Measurements from ENCODE around the gene CXXC5. TPM values are rescaled to one million over a fixed set of nuclear protein-coding genes. Genes with fewer than 3 reads are reported as not detected.
A peak's percentile ranks its signal among the peaks of the same experiment; 100 is the strongest.

Gene CXXC5
- total RNA-seq, 1 experiment from 2014 or later, result 92.3 TPM

DNA sequence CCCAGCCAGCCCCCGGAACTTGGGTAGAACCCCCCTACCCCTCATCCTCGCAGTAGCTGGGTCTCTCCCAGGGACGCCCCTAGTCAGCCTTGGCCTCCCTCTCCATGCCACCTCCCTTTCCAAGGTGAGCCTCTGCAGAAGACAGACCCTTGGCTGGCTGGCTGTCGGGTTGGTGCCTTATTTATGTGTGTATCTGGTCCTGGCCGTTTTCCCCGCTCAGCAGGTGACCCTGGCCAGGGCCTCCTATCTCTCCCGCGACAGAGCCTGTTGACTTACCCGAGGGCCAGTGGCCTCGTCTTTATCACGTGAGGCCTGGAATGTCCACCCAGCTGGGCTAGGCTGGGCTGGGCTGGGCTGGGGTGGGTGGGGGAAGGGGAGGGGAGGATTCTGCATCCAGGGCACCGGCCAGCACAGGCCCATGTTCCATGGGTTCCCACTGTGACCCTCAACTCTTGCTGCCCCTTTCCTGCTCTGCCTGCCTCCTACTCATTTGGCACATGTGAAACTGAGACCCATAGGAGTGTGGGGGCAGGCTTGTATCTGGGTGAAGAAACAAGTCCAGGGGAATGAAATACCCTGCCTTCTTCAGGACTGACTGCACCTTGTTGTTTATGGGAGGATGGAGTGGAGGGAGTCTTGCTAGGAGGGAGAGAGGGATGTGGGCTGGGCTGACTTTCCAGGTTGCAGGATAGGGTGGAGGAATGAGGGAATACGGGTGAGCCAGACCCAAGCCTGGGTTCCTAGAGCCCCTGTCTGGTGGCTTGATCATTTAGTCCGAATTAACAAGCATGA, 3.1 kb downstream of the CXXC5 start:
- peaks cover 48% of the 10 kb centered on the region for H3K4me1 Mint-ChIP-seq (ENCODE audit: low read depth, unreplicated experiment)
- H3K27me3 ChIP-seq (replicated peaks; ENCODE audit: control insufficient read depth, insufficient read depth, low read length), result no peaks in the 10 kb centered on the region
- no peaks in the 10 kb centered on the region for H3K9me3 Mint-ChIP-seq (ENCODE audit: unreplicated experiment)
- intact Hi-C loops (cut with micrococcal nuclease; ENCODE audit: unreplicated experiment), result no loop called here
- H3K36me3 ChIP-seq (ENCODE audit: control insufficient read depth, insufficient read depth, low read length), result no peaks in the 10 kb centered on the region; the same call in none of the 2 replicates
- peak; percentile 85 to 90 for DNase-seq
- H3K4me1 ChIP-seq, result peaks cover 59% of the 10 kb centered on the region
- POLR2A ChIA-PET, result interaction anchor here (0.6 kb wide), 1 partner anchor 19 kb away, joined by 3 read pairs; no protein-coding TSS in a partner anchor
- no peaks in the 10 kb centered on the region for H3K27me3 Mint-ChIP-seq (ENCODE audit: insufficient read depth, unreplicated experiment)
- H3K4me3 Mint-ChIP-seq (ENCODE audit: unreplicated experiment), result peak overlapping the region; percentile 93
- H3K36me3 Mint-ChIP-seq (ENCODE audit: insufficient read depth, unreplicated experiment), result peaks cover 27% of the 10 kb centered on the region
- H3K27ac Mint-ChIP-seq (ENCODE audit: unreplicated experiment), result peak overlapping the region; percentile 31
- H3K9me3 ChIP-seq, result no peaks in the 10 kb centered on the region
- TSS peak; percentile 9 for BruUV-seq (replicated peaks)
- CTCF ChIA-PET, result interaction anchor here (0.7 to 3.8 kb wide), 3 partner anchors 16 to 105 kb away, joined by 3 to 29 read pairs (median 4); no protein-coding TSS in a partner anchor
- no peak for TF ChIP-seq CTCF (IDR thresholded peaks at IDR 0.05; ENCODE audit: insufficient read depth in 1 of 2, low read depth in 1 of 2, low read length in 1 of 2, severe bottlenecking in 1 of 2, unreplicated experiment in 1 of 2)
- H3K4me3 ChIP-seq (ENCODE audit: low read depth, low read length), result peak overlapping the region; percentile 91

GRCh38 chr5:139651853-139652787, 4.0 kb downstream of the CXXC5 start:
- Mint-ChIP-seq H3K27me3 (ENCODE audit: insufficient read depth, unreplicated experiment) (no peaks in the 10 kb centered on the region), H3K4me1 (ENCODE audit: low read depth, unreplicated experiment) (peaks cover 45% of the 10 kb centered on the region), H3K36me3 (ENCODE audit: insufficient read depth, unreplicated experiment) (peaks cover 35% of the 10 kb centered on the region), H3K9me3 (ENCODE audit: unreplicated experiment) (no peaks in the 10 kb centered on the region), H3K4me3 (ENCODE audit: unreplicated experiment) (peak overlapping the region; percentile 93), H3K27ac (ENCODE audit: unreplicated experiment) (peak overlapping the region; percentile 31)
- BruUV-seq (replicated peaks), result no TSS peak
- no peak overlapping the region for H3K4me3 ChIP-seq (ENCODE audit: low read depth, low read length)
- H3K4me1 ChIP-seq, result peaks cover 59% of the 10 kb centered on the region
- POLR2A ChIA-PET, result interaction anchor here (0.5 kb wide), 1 partner anchor 248 kb away, joined by 3 read pairs; the partner anchor contains the start of gene SPATA24
- peak in 1 of 2 experiments; percentile 62 for DNase-seq
- CTCF ChIA-PET, result interaction anchor here (0.7 to 1.2 kb wide), 2 partner anchors 15 to 104 kb away, joined by 3 to 4 read pairs; no protein-coding TSS in a partner anchor
- no peak for TF ChIP-seq CTCF (IDR thresholded peaks at IDR 0.05; ENCODE audit: insufficient read depth in 1 of 2, low read depth in 1 of 2, low read length in 1 of 2, severe bottlenecking in 1 of 2, unreplicated experiment in 1 of 2)
- intact Hi-C loops (cut with micrococcal nuclease; ENCODE audit: unreplicated experiment), result no loop called here
- no peaks in the 10 kb centered on the region for H3K27me3 ChIP-seq (replicated peaks; ENCODE audit: control insufficient read depth, insufficient read depth, low read length)
- no peaks in the 10 kb centered on the region for H3K9me3 ChIP-seq
- no peaks in the 10 kb centered on the region; the same call in none of the 2 replicates for H3K36me3 ChIP-seq (ENCODE audit: control insufficient read depth, insufficient read depth, low read length)

DNA sequence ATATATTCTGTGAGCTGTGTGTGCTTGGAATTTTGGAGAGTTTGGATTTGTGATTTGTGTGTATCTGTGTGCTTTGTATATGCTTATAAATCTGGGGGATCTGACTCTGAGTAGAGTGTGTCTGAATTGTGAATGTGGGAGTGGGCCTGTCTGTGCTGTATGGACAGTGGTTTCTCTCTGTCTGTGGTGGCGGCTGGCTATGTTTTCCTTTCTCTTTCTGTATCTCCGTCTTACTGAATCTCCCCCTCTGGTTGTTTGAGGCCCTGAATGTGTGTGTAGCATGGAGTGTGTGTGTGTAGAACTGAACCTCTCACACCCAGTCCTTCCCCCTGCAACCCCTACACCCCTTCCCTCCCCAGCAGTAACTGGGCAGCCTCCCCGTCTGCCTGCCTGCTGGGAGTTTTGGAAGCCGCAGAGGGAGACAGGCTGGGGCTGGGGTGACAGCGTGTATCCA, 4.7 kb downstream of the CXXC5 start:
- H3K36me3 ChIP-seq (ENCODE audit: control insufficient read depth, insufficient read depth, low read length), result no peaks in the 10 kb centered on the region; the same call in none of the 2 replicates
- Mint-ChIP-seq H3K36me3 (ENCODE audit: insufficient read depth, unreplicated experiment) (peaks cover 32% of the 10 kb centered on the region), H3K9me3 (ENCODE audit: unreplicated experiment) (no peaks in the 10 kb centered on the region), H3K4me1 (ENCODE audit: low read depth, unreplicated experiment) (peaks cover 51% of the 10 kb centered on the region), H3K27me3 (ENCODE audit: insufficient read depth, unreplicated experiment) (no peaks in the 10 kb centered on the region), H3K27ac (ENCODE audit: unreplicated experiment) (peak overlapping the region; percentile 31), H3K4me3 (ENCODE audit: unreplicated experiment) (peak overlapping the region; percentile 93)
- H3K4me3 ChIP-seq (ENCODE audit: low read depth, low read length), result no peak overlapping the region
- BruUV-seq (replicated peaks), result no TSS peak
- no peak for TF ChIP-seq CTCF (IDR thresholded peaks at IDR 0.05; ENCODE audit: insufficient read depth in 1 of 2, low read depth in 1 of 2, low read length in 1 of 2, severe bottlenecking in 1 of 2, unreplicated experiment in 1 of 2)
- H3K9me3 ChIP-seq, result no peaks in the 10 kb centered on the region
- H3K27me3 ChIP-seq (replicated peaks; ENCODE audit: control insufficient read depth, insufficient read depth, low read length), result no peaks in the 10 kb centered on the region
- no peak for DNase-seq
- H3K4me1 ChIP-seq, result peaks cover 57% of the 10 kb centered on the region
- intact Hi-C loops (cut with micrococcal nuclease; ENCODE audit: unreplicated experiment), result no loop called here
- ChIA-PET CTCF (no interaction called here), POLR2A (no interaction called here)

Measured in Caco-2 (cell line).